NCI-H82 treated with DMSO at 0.1 percent for 48 hours (cell line): ENCODE results near the gene JAM2.
"Not testable (repeated sequence)": the region's sequence is repeated elsewhere in the genome, so short reads cannot be mapped to it uniquely, and the experiment has no call there.

Source experiments
- DNase-seq: peaks from one replicate; lab custom pipeline; 2025; ENCODE audit not compliant: unreplicated experiment; lab: John Stamatoyannopoulos, UW

JAM2 gene

GRCh38 chr21:25638660-25639550 is at the start of gene JAM2:
Gene JAM2 (plus strand): TSS chr21:25639258. CDS start chr21:25639822, 564 bp downstream.
- DNase-seq, result peak; percentile 43

GRCh38 chr21:25589887-25590286 is 49.2 kb upstream of the JAM2 start:
- no peak for DNase-seq

- DNase-seq, result peak; percentile 55
Measured at GRCh38 chr21:25607151-25608043, 31.7 kb upstream of the JAM2 start, which contains the start of gene MRPL39. Gene MRPL39 (minus strand): TSS chr21:25607481. CDS start chr21:25607475, 6 bp downstream.

GRCh38 chr21:25608044-25608737 is 30.9 kb upstream of the JAM2 start:
- peak; percentile 61 for DNase-seq

- no peak for DNase-seq
Measured at GRCh38 chr21:25614441-25614840, 24.6 kb upstream of the JAM2 start.

- no peak for DNase-seq
Measured at GRCh38 chr21:25615880-25616279, 23.2 kb upstream of the JAM2 start.

GRCh38 chr21:25619198-25619597 is 19.9 kb upstream of the JAM2 start:
- no peak for DNase-seq

- DNase-seq, result no peak
Measured at GRCh38 chr21:25624511-25624910, 14.5 kb upstream of the JAM2 start.

- DNase-seq, result no peak
Measured at GRCh38 chr21:25625036-25625435, 14.0 kb upstream of the JAM2 start.

- not testable (repeated sequence) for DNase-seq
Measured at GRCh38 chr21:25625776-25626555, 13.1 kb upstream of the JAM2 start.

GRCh38 chr21:25626757-25627156 is 12.3 kb upstream of the JAM2 start:
- peak; percentile 31 for DNase-seq

- DNase-seq, result no peak
Measured at GRCh38 chr21:25632296-25632695, 6.8 kb upstream of the JAM2 start.

- no peak for DNase-seq
Measured at GRCh38 chr21:25635310-25635709, 3.7 kb upstream of the JAM2 start.

- DNase-seq, result no peak
Measured at GRCh38 chr21:25636727-25637126, 2.3 kb upstream of the JAM2 start.

- DNase-seq, result no peak
Measured at GRCh38 chr21:25637851-25638659, 1.0 kb upstream of the JAM2 start.

GRCh38 chr21:25639551-25640201 is 618 bp downstream of the JAM2 start:
- peak; percentile 34 for DNase-seq

GRCh38 chr21:25640202-25640942 is 1.3 kb downstream of the JAM2 start:
- peak; percentile 83 for DNase-seq

GRCh38 chr21:25640943-25641292 is 1.9 kb downstream of the JAM2 start:
- DNase-seq, result no peak
